Astrocyte (in vitro differentiated cells and primary cell): ENCODE results near the gene SMYD2. TPM values are rescaled to one million over a fixed set of nuclear protein-coding genes. Genes with fewer than 3 reads are reported as not detected.

ENCODE experiments used
- DNase-seq: peaks from one replicate; pipeline ENCODE4 v3.0.0-alpha.2; 2010; ENCODE audit warnings: low read depth
- FAIRE-seq: peaks from 2 replicates; lab custom pipeline; 2011; peaks lifted over from hg19 to GRCh38; lab: Jason Lieb, UNC
- H2AFZ ChIP-seq: 2 replicates; pipeline ENCODE4 v1.6.0; 2012; ENCODE audit warnings: low read depth, low read length, inconsistent platforms
- H3K27ac ChIP-seq: 2 replicates; pipeline ENCODE4 v1.5.1; 2011; ENCODE audit warnings: low read depth, low read length, inconsistent platforms
- H3K27me3 ChIP-seq: 2 replicates; pipeline ENCODE4 v1.6.0; 2011; ENCODE audit warnings: low read length, inconsistent platforms; ENCODE audit not compliant: insufficient read depth
- H3K36me3 ChIP-seq: 2 replicates; pipeline ENCODE4 v1.5.1; 2011; ENCODE audit warnings: low read length, inconsistent platforms; ENCODE audit not compliant: insufficient read depth
- H3K4me1 ChIP-seq: 2 replicates; pipeline ENCODE4 v1.5.1; 2011; ENCODE audit warnings: low read length, inconsistent platforms; ENCODE audit not compliant: insufficient read depth
- H3K4me2 ChIP-seq: 2 replicates; pipeline ENCODE4 v1.6.0; 2012; ENCODE audit warnings: low read length, inconsistent platforms
- H3K4me3 ChIP-seq: 2 replicates; pipeline ENCODE4 v1.5.1; 2011; ENCODE audit warnings: low read depth, mild to moderate bottlenecking, low read length, inconsistent platforms; ENCODE audit not compliant: insufficient read depth
- H3K79me2 ChIP-seq: 2 replicates; pipeline ENCODE4 v1.6.0; 2012; ENCODE audit warnings: mild to moderate bottlenecking, low read length, inconsistent platforms; ENCODE audit not compliant: insufficient read depth
- H3K9ac ChIP-seq: 2 replicates; pipeline ENCODE4 v1.6.0; 2012; ENCODE audit warnings: mild to moderate bottlenecking, low read length, inconsistent platforms
- H3K9me3 ChIP-seq: 2 replicates; pipeline ENCODE4 v1.5.1; 2012; ENCODE audit warnings: low read depth, mild to moderate bottlenecking, low read length, inconsistent platforms; ENCODE audit not compliant: insufficient read depth
- H4K20me1 ChIP-seq: 2 replicates; pipeline ENCODE4 v1.6.0; 2012; ENCODE audit warnings: low read length, inconsistent platforms; ENCODE audit not compliant: insufficient read depth
- H3K27ac Mint-ChIP-seq: one replicate; pipeline ENCODE4 v1.8.0; 2021; ENCODE audit warnings: mild to moderate bottlenecking, mixed read lengths; ENCODE audit not compliant: unreplicated experiment
- H3K27me3 Mint-ChIP-seq: one replicate; pipeline ENCODE4 v1.8.0; 2021; ENCODE audit warnings: low read depth, mixed read lengths; ENCODE audit not compliant: unreplicated experiment
- H3K36me3 Mint-ChIP-seq: one replicate; pipeline ENCODE4 v1.8.0; 2021; ENCODE audit warnings: low read depth, mixed read lengths; ENCODE audit not compliant: unreplicated experiment
- H3K4me1 Mint-ChIP-seq: one replicate; pipeline ENCODE4 v1.8.0; 2021; ENCODE audit warnings: low read depth, mixed read lengths; ENCODE audit not compliant: unreplicated experiment
- H3K4me3 Mint-ChIP-seq: one replicate; pipeline ENCODE4 v1.8.0; 2021; ENCODE audit warnings: mild to moderate bottlenecking, moderate library complexity, mixed read lengths; ENCODE audit not compliant: unreplicated experiment
- H3K9me3 Mint-ChIP-seq: one replicate; pipeline ENCODE4 v1.8.0; 2021; ENCODE audit warnings: mild to moderate bottlenecking, mixed read lengths; ENCODE audit not compliant: unreplicated experiment
- CTCF ChIP-seq: IDR thresholded peaks from 2 replicates; pipeline ENCODE4 v1.5.1; 2011; ENCODE audit warnings: low read depth, mild to moderate bottlenecking, inconsistent platforms, low read length, moderate library complexity; ENCODE audit not compliant: insufficient read depth
- EZH2 ChIP-seq: IDR thresholded peaks from 2 replicates; pipeline ENCODE4 v1.6.1; 2012; ENCODE audit warnings: mild to moderate bottlenecking, low read length, inconsistent platforms; ENCODE audit not compliant: insufficient read depth
- total RNA-seq: library from RNA; stranded (reverse); gene quantifications from 2 replicates; pipeline ENCODE4 v1.2.1, GENCODE V29; 2021

Gene SMYD2
- total RNA-seq, 1 donor from 2014 or later, result 38.6 TPM

GRCh38 chr1:214326406-214326805, 45.4 kb downstream of the SMYD2 start:
- TF ChIP-seq EZH2, result no peak
- no peak for TF ChIP-seq CTCF
- DNase-seq (no peak), FAIRE-seq (no peak)
- Histone ChIP-seq H3K4me1 (no peaks in the 10 kb centered on the region), H3K9me3 (no peaks in the 10 kb centered on the region), H3K4me3 (no peak overlapping the region), H3K79me2 (no peaks in the 10 kb centered on the region), H3K27me3 (no peaks in the 10 kb centered on the region), H3K27ac (no peak overlapping the region), H3K4me2 (no peak overlapping the region), H3K36me3 (peaks cover 7% of the 10 kb centered on the region), H3K9ac (no peak overlapping the region), H2AFZ (no peak overlapping the region), H4K20me1 (peaks cover 3% of the 10 kb centered on the region)
- Mint-ChIP-seq H3K36me3 (peaks cover 2% of the 10 kb centered on the region), H3K27ac (no peak overlapping the region), H3K27me3 (no peaks in the 10 kb centered on the region), H3K4me1 (peaks cover 8% of the 10 kb centered on the region), H3K4me3 (no peak overlapping the region), H3K9me3 (peaks cover 1% of the 10 kb centered on the region)

- no peak overlapping the region for H3K27ac Mint-ChIP-seq
Measured at GRCh38 chr1:214327514-214327913, 46.6 kb downstream of the SMYD2 start.

More at GRCh38 chr1:214327514-214327913, 46.6 kb downstream of the SMYD2 start:
- DNase-seq, result no peak
- Mint-ChIP-seq H3K27me3 (no peaks in the 10 kb centered on the region), H3K4me3 (no peak overlapping the region), H3K36me3 (no peaks in the 10 kb centered on the region), H3K4me1 (peaks cover 8% of the 10 kb centered on the region), H3K9me3 (peaks cover 1% of the 10 kb centered on the region)
- H3K4me3 ChIP-seq, result no peak overlapping the region
- H3K27ac ChIP-seq, result no peak overlapping the region
- no peaks in the 10 kb centered on the region for H3K79me2 ChIP-seq
- H3K9ac ChIP-seq, result no peak overlapping the region
- no peak overlapping the region for H2AFZ ChIP-seq
- peaks cover 7% of the 10 kb centered on the region for H3K36me3 ChIP-seq
- H4K20me1 ChIP-seq, result peaks cover 3% of the 10 kb centered on the region
- no peak overlapping the region for H3K4me2 ChIP-seq
- no peaks in the 10 kb centered on the region for H3K27me3 ChIP-seq
- no peaks in the 10 kb centered on the region for H3K9me3 ChIP-seq
- no peak for FAIRE-seq
- no peak for TF ChIP-seq EZH2
- TF ChIP-seq CTCF, result no peak
- no peaks in the 10 kb centered on the region for H3K4me1 ChIP-seq
